Mammary epithelial cell (primary cell): Measurements from ENCODE around the gene DDX39A.

Experiments
- EZH2 ChIP-seq: IDR thresholded peaks from 2 replicates; pipeline ENCODE4 v1.6.1; 2012; ENCODE audit warnings: low read length, inconsistent platforms, borderline replicate concordance
- TF ChIP-seq, protein P1 (sequence below), 2 donors: IDR thresholded peaks in 1 of 2; conservative IDR thresholded peaks in 1 of 2; 2 replicates each; pipeline ENCODE4 v1.5.1; 2011 to 2012; ENCODE audit warnings: inconsistent platforms in 2 of 2, low read length in 2 of 2, mild to moderate bottlenecking in 2 of 2, control low read depth in 1 of 2, low read depth in 1 of 2; ENCODE audit not compliant: insufficient read depth in 1 of 2; ENCODE audit errors: extremely low read depth in 1 of 2

DNA sequence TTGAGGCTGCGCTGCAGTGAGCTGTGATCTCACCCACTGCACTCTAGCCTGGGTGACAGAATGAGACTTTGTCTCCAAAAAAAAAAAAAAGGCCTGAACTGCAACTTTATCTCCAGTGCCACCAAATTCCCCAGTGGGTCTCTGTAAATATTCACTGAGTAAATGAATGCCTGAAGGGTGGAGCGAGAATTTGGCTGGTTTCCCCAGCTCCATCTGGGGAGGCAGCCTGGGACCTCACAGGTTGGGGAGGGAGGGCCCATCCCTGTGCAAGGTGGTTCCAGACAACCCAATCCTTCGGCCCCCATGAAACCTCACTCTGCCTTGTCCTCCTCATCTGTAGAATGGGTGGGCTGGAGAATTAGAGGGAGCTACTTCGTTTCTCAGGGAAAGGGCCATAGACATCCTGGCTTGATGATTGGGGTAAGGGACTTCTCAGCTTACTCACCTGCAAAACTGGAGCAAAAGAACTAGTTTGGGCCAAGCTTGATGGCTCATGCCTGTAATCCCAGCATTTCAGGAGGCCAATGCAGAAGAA lies 9.8 kb upstream of the DDX39A start:
- TF ChIP-seq, protein P1, sequence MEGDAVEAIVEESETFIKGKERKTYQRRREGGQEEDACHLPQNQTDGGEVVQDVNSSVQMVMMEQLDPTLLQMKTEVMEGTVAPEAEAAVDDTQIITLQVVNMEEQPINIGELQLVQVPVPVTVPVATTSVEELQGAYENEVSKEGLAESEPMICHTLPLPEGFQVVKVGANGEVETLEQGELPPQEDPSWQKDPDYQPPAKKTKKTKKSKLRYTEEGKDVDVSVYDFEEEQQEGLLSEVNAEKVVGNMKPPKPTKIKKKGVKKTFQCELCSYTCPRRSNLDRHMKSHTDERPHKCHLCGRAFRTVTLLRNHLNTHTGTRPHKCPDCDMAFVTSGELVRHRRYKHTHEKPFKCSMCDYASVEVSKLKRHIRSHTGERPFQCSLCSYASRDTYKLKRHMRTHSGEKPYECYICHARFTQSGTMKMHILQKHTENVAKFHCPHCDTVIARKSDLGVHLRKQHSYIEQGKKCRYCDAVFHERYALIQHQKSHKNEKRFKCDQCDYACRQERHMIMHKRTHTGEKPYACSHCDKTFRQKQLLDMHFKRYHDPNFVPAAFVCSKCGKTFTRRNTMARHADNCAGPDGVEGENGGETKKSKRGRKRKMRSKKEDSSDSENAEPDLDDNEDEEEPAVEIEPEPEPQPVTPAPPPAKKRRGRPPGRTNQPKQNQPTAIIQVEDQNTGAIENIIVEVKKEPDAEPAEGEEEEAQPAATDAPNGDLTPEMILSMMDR (conservative IDR thresholded peaks at IDR 0.05 in 1 of 2, IDR thresholded peaks at IDR 0.05 in 1 of 2; ENCODE audit: extremely low read depth in 1 of 2, insufficient read depth in 1 of 2, low read depth in 1 of 2, low read length in 2 of 2), result no peak
- TF ChIP-seq EZH2, result no peak
